Measurements from ENCODE around the gene PRKCG.
"Not testable (repeated sequence)": the region's sequence is repeated elsewhere in the genome, so short reads cannot be mapped to it uniquely, and the experiment has no call there.

PRKCG gene

DNA sequence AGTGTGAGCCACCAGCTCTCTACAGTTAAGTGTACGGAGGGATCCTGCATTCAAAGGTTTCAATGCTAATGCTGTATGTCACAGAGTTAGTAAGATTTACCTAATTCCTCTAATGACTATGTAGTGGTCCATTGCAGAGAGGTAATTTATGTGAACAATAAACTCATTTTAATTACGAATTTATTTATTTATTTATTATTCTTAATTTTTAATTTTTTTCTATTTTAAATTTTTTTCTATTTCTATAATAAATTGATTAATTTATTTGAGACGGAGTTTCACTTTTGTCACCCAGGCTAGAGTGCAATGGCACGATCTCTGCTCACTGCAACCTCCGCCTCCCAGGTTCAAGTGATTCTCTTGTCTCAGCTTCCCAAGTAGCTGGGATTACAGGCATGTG is 66.6 kb downstream of the PRKCG start:
- peaks cover 32% of the 10 kb centered on the region for H3K27me3 ChIP-seq (replicated peaks; ENCODE audit: control insufficient read depth, insufficient read depth, low read length)
- H3K36me3 ChIP-seq (ENCODE audit: control insufficient read depth, insufficient read depth, low read length, severe bottlenecking); DNase-seq (ENCODE audit: low read depth); H3K9me3 ChIP-seq (ENCODE audit: control insufficient read depth, low read length); H3K9ac ChIP-seq (ENCODE audit: low read length); H3K4me1 ChIP-seq (ENCODE audit: control insufficient read depth, insufficient read depth, low read length); H3K4me3 ChIP-seq (ENCODE audit: low read length): not testable (repeated sequence)

DNA sequence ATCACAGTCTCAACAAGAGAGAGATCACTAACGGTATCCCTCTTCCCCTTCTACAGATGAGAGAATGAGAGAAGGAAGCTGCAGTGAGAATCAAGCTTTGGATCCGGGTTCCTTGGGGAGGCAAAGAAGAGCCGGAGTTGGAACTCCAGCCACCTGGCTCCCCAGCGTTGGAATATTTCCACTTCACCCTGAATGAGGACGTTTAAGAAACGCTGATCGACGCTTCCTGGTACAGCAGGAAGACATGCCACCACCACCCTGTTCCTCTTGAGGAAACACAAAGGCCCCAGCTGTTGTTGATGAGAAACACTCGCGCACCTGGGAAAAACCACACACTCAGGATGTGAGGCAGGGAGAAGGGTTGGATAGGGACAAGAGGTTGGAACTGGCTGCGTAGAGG is 69.4 kb downstream of the PRKCG start:
- peaks cover 12% of the 10 kb centered on the region for H3K27me3 ChIP-seq (replicated peaks; ENCODE audit: control insufficient read depth, insufficient read depth, low read length)
- no peaks in the 10 kb centered on the region for H3K36me3 ChIP-seq (ENCODE audit: control insufficient read depth, insufficient read depth, low read length, severe bottlenecking)
- DNase-seq (ENCODE audit: low read depth) = no peak
- H3K4me1 ChIP-seq (ENCODE audit: control insufficient read depth, insufficient read depth, low read length) = no peaks in the 10 kb centered on the region
- H3K9me3 ChIP-seq (ENCODE audit: control insufficient read depth, low read length) = no peaks in the 10 kb centered on the region
- H3K4me3 ChIP-seq (ENCODE audit: low read length) = no peak overlapping the region
- no peak overlapping the region for H3K9ac ChIP-seq (ENCODE audit: low read length)

DNA sequence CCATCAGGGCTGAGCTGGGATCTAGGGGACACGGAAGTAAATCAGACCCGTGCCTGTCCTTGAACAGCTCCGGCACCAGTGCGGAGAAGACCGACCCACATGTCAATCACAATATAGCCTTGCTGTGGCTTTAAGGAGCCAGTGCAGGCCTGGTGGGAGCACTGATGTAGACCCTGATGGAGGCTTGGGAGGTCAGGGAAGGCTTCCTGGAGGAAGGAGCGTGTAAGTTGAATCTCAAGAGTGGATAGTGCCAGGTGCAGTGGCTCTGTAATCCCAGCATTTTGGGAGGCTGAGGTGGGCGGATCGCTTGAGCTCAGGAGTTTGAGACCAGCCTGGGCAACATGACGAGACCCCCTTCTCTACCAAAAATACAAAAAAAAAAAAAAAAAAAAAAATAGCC is 70.0 kb downstream of the PRKCG start:
- Histone ChIP-seq H3K4me3 (ENCODE audit: low read length) (no peak overlapping the region), H3K9me3 (ENCODE audit: control insufficient read depth, low read length) (no peaks in the 10 kb centered on the region), H3K27me3 (replicated peaks; ENCODE audit: control insufficient read depth, insufficient read depth, low read length) (peaks cover 12% of the 10 kb centered on the region), H3K4me1 (ENCODE audit: control insufficient read depth, insufficient read depth, low read length) (no peaks in the 10 kb centered on the region), H3K9ac (ENCODE audit: low read length) (no peak overlapping the region), H3K36me3 (ENCODE audit: control insufficient read depth, insufficient read depth, low read length, severe bottlenecking) (no peaks in the 10 kb centered on the region)
- no peak for DNase-seq (ENCODE audit: low read depth)

DNA sequence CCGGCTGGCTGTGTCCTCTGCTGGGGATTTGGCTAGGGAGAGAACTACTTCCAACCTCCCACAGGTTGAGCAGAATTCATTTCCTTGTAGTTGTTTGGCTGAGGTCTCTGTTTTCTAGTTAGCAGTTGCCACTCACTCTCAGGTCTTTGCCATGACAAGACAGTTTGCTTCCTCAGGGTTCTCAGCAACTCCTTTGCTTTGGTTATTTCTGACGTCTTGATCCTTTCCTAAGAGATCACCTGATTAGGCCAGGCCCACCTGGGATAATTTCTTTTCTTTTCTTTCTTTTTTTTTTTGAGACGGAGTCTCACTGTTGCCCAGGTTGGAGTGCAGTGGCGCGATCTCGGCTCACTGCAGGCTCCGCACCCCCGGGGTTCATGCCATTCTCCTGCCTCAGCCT is 71.4 kb downstream of the PRKCG start:
- Histone ChIP-seq H3K36me3 (ENCODE audit: control insufficient read depth, insufficient read depth, low read length, severe bottlenecking) (no peaks in the 10 kb centered on the region), H3K27me3 (replicated peaks; ENCODE audit: control insufficient read depth, insufficient read depth, low read length) (peaks cover 20% of the 10 kb centered on the region), H3K4me1 (ENCODE audit: control insufficient read depth, insufficient read depth, low read length) (no peaks in the 10 kb centered on the region), H3K4me3 (ENCODE audit: low read length) (no peak overlapping the region), H3K9ac (ENCODE audit: low read length) (no peak overlapping the region), H3K9me3 (ENCODE audit: control insufficient read depth, low read length) (peaks cover 7% of the 10 kb centered on the region)
- DNase-seq (ENCODE audit: low read depth) = no peak
